Measurements from ENCODE around the gene CLN3.
"Not testable (repeated sequence)": the region's sequence is repeated elsewhere in the genome, so short reads cannot be mapped to it uniquely, and the experiment has no call there.

CLN3 gene

DNA sequence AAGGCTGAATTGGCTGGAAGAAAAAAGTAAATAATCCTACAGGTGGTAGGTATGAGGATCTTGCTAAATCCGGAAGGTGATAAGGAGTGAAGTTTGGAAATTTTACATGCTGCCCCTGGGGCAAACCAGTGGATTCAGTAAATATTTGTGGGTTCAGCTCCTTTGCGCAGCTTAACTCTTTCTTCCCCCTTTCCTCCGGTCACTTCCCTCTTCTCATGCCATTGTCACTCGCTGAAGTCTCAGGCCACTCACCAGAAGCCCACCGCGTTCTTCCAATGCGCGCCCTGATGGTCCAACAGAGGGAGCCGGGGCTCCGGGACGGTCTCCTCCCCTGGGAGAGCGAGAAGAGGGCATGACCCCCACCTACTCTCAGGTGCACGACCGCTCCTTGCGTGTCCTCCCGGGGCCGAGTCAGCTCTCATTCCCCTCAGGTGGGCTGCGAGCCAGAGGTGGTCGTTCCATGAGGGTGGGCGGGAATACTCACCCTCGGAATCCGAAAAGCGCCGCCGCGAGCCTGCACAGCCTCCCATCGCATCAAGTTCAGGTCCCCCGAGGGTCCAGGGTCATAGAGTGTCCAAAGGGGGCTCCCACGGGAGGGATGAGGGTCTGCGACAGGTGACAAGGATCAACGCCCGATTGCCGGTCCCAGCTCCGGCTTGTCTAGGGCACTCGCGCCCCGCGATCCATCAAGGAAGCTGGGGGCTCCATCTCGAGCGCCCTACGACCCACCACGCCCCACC, 474 bp downstream of the CLN3 start:
- H3K27ac Mint-ChIP-seq = peak overlapping the region; percentile 99
- H3K9me3 Mint-ChIP-seq = no peaks in the 10 kb centered on the region
- peaks cover 68% of the 10 kb centered on the region for H3K4me1 Mint-ChIP-seq
- ATAC-seq (no peak), DNase-seq (peak; percentile 36)
- peaks cover 15% of the 10 kb centered on the region for H3K36me3 Mint-ChIP-seq (ENCODE audit: low read depth)
- H3K4me3 Mint-ChIP-seq = peak overlapping the region; percentile 90
- H3K27me3 Mint-ChIP-seq = no peaks in the 10 kb centered on the region

GRCh38 chr16:28486266-28486665, 5.6 kb downstream of the CLN3 start:
- DNase-seq = no peak
- ATAC-seq = no peak
- H3K9me3 Mint-ChIP-seq = no peaks in the 10 kb centered on the region
- peaks cover 25% of the 10 kb centered on the region for H3K4me1 Mint-ChIP-seq
- H3K27me3 Mint-ChIP-seq = no peaks in the 10 kb centered on the region
- H3K27ac Mint-ChIP-seq = no peak overlapping the region
- peaks cover 26% of the 10 kb centered on the region for H3K36me3 Mint-ChIP-seq (ENCODE audit: low read depth)
- no peak overlapping the region for H3K4me3 Mint-ChIP-seq

GRCh38 chr16:28483361-28483760, 8.5 kb downstream of the CLN3 start:
- DNase-seq, H3K4me1 Mint-ChIP-seq, H3K27ac Mint-ChIP-seq, H3K9me3 Mint-ChIP-seq, H3K27me3 Mint-ChIP-seq, H3K4me3 Mint-ChIP-seq, ATAC-seq: not testable (repeated sequence)
- H3K36me3 Mint-ChIP-seq (ENCODE audit: low read depth) = peaks cover 22% of the 10 kb centered on the region

GRCh38 chr16:28482026-28482425, 9.8 kb downstream of the CLN3 start:
- H3K36me3 Mint-ChIP-seq (ENCODE audit: low read depth) = peaks cover 15% of the 10 kb centered on the region
- DNase-seq = no peak
- no peak for ATAC-seq
- no peaks in the 10 kb centered on the region for H3K9me3 Mint-ChIP-seq
- no peaks in the 10 kb centered on the region for H3K27me3 Mint-ChIP-seq
- H3K27ac Mint-ChIP-seq = no peak overlapping the region
- no peak overlapping the region for H3K4me3 Mint-ChIP-seq
- peaks cover under 1% of the 10 kb centered on the region for H3K4me1 Mint-ChIP-seq

DNA sequence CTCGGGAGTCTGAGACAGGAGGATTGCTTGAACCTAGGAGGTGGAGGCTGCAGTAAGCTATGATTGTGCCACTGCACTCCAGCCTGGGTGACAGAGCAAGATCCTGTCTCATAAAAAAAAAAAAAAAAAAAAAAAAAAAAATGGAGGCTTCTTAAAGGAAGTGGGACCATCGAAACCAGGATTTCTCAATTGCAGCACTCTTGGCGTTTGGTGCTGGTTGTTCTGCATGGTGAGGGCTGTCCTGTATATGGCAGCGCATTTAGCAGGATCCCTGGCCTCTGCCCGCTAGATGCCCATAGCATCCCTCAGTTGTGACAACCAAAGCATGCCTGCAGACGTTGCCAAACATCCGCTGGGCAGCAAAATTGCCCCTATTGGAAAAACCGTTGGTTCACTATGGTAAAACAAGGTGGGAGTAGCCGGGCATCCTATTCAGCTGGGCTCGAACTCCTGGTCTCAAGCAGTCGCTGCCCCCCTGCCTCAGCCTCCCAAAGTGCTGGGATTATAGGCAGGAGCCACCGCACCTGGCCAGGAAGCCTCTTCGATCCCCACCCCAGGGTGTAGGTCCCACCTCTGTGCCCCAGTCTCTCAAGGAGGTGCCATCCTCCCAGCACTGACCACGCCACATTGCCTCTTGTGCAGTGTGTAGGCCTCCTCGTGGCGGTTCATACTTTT, 13.2 kb downstream of the CLN3 start:
- Mint-ChIP-seq H3K36me3 (ENCODE audit: low read depth) (peaks cover 27% of the 10 kb centered on the region), H3K4me1 (peaks cover 8% of the 10 kb centered on the region)

DNA sequence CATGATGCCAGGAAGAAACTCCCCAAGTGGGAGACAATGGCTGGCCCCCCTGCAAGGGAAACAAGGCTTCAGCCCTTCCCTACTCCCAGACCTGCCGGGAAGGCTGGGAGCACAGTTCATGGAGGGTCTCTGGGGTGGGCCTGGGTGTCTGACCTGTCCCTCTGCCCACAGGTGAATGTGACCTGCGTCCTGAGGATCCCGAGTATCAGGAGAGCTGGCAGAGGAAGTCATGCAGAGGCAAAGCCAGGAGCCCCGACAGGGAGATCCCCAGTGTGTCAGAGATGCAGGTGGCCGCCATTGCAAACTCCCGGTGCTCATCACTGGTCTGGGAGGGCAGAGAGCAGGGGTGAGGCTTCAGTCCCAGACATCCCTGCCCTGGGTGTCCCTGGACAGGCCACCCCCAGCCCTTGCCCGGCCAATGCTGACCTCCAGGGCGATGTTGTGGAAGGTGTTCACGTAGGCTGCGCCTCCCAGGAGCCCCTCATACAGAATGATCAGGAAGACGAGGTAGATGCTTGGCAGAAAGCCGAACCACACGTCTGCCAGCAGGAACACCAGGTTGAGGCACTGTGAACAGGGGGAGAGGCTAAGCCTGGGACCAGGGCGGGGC, 14.5 kb downstream of the CLN3 start:
- Mint-ChIP-seq H3K36me3 (ENCODE audit: low read depth) (peaks cover 23% of the 10 kb centered on the region), H3K9me3 (no peaks in the 10 kb centered on the region), H3K4me1 (peaks cover 12% of the 10 kb centered on the region), H3K27ac (no peak overlapping the region), H3K27me3 (no peaks in the 10 kb centered on the region), H3K4me3 (no peak overlapping the region)
- DNase-seq (no peak), ATAC-seq (no peak)

More for the DNA sequence above, 13.2 kb downstream of the CLN3 start:
- H3K4me3 Mint-ChIP-seq = no peak overlapping the region
- DNase-seq = no peak
- no peaks in the 10 kb centered on the region for H3K9me3 Mint-ChIP-seq
- no peak overlapping the region for H3K27ac Mint-ChIP-seq
- no peak for ATAC-seq
- no peaks in the 10 kb centered on the region for H3K27me3 Mint-ChIP-seq

DNA sequence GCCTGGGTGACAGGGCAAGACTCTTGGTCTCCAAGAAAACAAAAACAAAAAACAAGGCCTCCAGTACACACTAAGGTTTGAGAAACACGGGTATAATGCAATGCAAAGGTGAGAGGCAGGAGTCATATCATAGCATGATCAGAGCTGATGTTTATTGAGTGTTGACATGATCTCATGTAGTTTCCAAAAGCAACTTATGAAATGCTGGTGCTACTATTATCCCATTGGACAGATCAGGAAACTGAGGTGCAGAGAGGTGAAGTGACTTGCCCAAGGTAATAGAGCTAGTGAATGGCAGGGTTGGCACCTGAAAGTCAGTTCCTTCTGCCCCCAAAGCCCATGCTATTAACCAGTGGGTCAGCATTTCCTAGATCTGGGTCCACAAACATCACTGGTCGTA, 16.7 kb downstream of the CLN3 start:
- Mint-ChIP-seq H3K9me3 (no peaks in the 10 kb centered on the region), H3K4me1 (peaks cover 12% of the 10 kb centered on the region), H3K36me3 (ENCODE audit: low read depth) (peaks cover 17% of the 10 kb centered on the region), H3K27ac (no peak overlapping the region), H3K4me3 (no peak overlapping the region), H3K27me3 (no peaks in the 10 kb centered on the region)
- no peak for DNase-seq
- ATAC-seq = no peak

DNA sequence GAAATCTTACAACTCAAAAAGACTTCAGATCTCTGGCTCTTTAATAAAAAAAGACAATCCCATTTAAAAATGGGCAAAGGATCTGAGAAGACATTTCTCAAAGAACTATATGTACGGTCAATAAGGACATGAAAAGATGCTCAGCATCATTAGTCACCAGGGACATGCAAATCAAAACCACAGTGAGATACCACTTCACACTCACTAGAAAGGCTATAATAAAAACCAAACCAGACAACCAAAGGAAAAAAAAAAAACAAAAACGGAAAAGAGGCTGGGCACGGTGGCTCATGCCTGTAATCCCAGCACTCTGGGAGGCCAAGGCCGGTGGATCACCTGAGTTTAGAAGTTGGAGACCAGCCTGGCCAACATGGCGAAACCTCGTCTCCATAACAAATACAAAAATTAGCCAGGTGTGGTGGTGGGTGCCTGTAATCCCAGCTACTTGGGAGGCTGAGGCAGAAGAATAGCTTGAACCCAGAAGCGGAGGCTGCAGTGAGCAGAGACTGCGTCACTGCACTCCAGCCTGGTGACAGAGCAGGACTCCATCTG, 18.1 kb downstream of the CLN3 start:
- ATAC-seq (peak; percentile 94), DNase-seq (no peak)
- Mint-ChIP-seq H3K27me3 (no peaks in the 10 kb centered on the region), H3K27ac (peak overlapping the region; percentile 77), H3K4me1 (peaks cover 12% of the 10 kb centered on the region), H3K36me3 (ENCODE audit: low read depth) (peaks cover 14% of the 10 kb centered on the region), H3K4me3 (no peak overlapping the region), H3K9me3 (no peaks in the 10 kb centered on the region)

DNA sequence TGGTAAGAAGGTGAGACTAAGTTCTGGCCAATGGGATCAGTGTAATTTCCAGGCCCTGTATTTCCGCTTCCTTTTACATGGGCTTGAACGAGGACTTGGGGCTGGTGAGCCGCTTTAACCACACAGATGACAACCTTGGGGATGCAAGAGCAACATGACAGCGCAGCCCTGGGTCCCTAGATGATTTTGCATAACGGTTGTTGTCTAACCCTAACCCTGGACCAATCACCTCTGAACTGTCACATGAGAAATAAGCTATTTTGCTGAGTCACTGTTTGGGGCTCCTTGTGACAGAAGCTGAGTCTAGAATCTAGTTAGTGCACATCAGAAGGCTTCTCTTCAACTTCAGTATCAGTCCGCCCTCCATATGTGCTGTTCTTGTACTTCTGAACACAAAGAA, 44.8 kb downstream of the CLN3 start:
- H3K36me3 Mint-ChIP-seq (ENCODE audit: low read depth); H3K4me3 Mint-ChIP-seq; H3K27ac Mint-ChIP-seq; DNase-seq; ATAC-seq; H3K27me3 Mint-ChIP-seq; H3K9me3 Mint-ChIP-seq; H3K4me1 Mint-ChIP-seq: not testable (repeated sequence)

DNA sequence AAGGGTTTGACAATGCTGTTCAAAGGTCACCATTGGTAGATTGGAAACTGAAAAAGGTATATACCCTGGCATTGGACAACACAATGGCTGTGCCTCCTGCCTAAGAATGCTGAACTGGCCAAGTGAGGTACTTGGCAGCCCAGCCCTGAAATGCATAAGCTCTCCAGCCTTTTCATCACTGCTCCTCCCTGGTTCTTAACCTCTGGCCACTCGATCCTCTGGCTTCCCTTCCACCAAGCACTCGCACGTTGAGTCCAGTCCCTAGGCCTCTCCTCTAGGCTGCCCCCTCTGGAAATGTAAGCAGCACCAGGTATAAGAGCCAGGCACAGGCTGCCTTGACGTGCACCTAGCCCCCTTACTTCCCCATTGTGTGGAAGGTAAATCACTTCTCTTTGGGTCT, 45.5 kb downstream of the CLN3 start:
- H3K4me3 Mint-ChIP-seq; H3K9me3 Mint-ChIP-seq; H3K36me3 Mint-ChIP-seq (ENCODE audit: low read depth); H3K27ac Mint-ChIP-seq; H3K27me3 Mint-ChIP-seq; H3K4me1 Mint-ChIP-seq; ATAC-seq; DNase-seq: not testable (repeated sequence)

DNA sequence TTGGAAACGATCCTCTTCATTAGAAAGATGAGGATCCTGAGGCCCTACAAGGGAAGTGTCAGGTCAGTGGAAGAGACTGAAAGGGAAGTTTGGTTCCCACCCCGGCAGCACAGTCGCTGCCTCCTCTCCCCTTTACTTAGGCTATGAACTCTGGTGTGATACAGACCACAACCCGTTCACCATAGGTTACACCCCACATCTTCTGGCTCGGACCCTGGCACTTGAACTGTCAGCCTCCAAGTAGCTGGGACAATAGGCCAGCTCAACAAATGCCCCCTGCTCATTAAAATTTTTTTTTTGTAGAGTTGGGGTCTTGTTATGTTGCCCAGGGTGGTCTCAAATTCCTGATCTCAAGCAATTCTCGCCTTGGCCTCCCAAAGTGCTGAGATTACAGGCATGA, 47.9 kb downstream of the CLN3 start:
- H3K36me3 Mint-ChIP-seq (ENCODE audit: low read depth); ATAC-seq; DNase-seq: not testable (repeated sequence)

GRCh38 chr16:28438899-28439298, 53.0 kb downstream of the CLN3 start:
- not testable (repeated sequence) for H3K27ac Mint-ChIP-seq, H3K27me3 Mint-ChIP-seq, ATAC-seq

More for the DNA sequence above, 47.9 kb downstream of the CLN3 start:
- H3K4me3 Mint-ChIP-seq, H3K9me3 Mint-ChIP-seq, H3K27ac Mint-ChIP-seq, H3K27me3 Mint-ChIP-seq, H3K4me1 Mint-ChIP-seq: not testable (repeated sequence)

GRCh38 chr16:28435340-28435739, 56.5 kb downstream of the CLN3 start:
- H3K27ac Mint-ChIP-seq; H3K9me3 Mint-ChIP-seq; H3K4me1 Mint-ChIP-seq; H3K4me3 Mint-ChIP-seq; ATAC-seq; H3K36me3 Mint-ChIP-seq (ENCODE audit: low read depth); DNase-seq; H3K27me3 Mint-ChIP-seq: not testable (repeated sequence)

More at GRCh38 chr16:28438899-28439298, 53.0 kb downstream of the CLN3 start:
- H3K36me3 Mint-ChIP-seq (ENCODE audit: low read depth); H3K9me3 Mint-ChIP-seq; H3K4me1 Mint-ChIP-seq; DNase-seq; H3K4me3 Mint-ChIP-seq: not testable (repeated sequence)

Measured in activated naive CD8-positive, alpha-beta T cell treated with anti-CD3 and anti-CD28 coated beads, Interleukin-2, amount 50 U/mL, for 24 hours (primary cell).